Stimulated activated CD4-positive, alpha-beta T cell treated with anti-CD3 and anti-CD28 coated beads, Interleukin-15, amount 100 ng/mL, for 1 hour (primary cell): ENCODE measurements around the gene NCOA3.
"Not testable (repeated sequence)": the region's sequence is repeated elsewhere in the genome, so short reads cannot be mapped to it uniquely, and the experiment has no call there.

Experiments used
- DNase-seq, 2 donors: peaks; one replicate each; pipeline ENCODE4 v3.0.0-alpha.2; 2020; ENCODE audit warnings: low read depth in 1 of 2, low spot score in 1 of 2

NCOA3 gene

DNA sequence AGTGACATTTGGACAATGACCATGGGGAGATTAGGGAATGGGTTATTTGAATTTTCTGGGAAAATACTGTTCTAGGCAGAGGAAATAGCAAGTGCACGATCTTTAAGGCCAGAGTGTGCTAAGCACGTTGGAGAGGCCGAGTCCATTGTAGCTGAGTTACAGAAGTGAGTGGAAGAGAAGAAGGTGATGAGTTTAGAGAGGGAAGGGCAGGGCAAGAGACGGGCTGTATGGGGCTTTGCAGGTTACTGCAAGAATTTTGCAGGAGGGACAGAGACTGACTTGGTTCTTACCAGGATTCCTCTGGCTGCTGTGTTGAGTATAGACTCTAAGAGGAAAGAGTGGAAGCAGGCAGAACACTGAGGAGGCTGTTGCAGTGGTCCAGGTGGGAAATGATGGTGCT, 1.1 kb upstream of the NCOA3 start:
- DNase-seq: no peak

DNA sequence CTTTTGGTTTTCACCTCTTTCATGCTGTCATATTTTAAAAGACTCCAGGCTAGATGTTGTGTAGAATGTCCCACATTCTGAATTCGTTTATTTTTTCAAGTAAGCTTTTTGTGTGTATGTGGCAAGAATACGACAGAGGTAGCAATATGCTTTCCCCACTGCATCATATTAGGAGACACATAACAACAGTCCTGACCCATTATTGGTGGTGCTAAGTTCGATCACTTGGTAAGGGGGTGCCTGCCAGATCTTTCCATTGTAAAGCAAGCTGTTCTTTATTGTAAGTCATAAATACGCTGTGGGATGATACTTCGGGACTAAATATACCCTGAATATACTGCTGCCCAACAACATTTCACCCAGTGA, 588 bp upstream of the NCOA3 start:
- no peak for DNase-seq

DNA sequence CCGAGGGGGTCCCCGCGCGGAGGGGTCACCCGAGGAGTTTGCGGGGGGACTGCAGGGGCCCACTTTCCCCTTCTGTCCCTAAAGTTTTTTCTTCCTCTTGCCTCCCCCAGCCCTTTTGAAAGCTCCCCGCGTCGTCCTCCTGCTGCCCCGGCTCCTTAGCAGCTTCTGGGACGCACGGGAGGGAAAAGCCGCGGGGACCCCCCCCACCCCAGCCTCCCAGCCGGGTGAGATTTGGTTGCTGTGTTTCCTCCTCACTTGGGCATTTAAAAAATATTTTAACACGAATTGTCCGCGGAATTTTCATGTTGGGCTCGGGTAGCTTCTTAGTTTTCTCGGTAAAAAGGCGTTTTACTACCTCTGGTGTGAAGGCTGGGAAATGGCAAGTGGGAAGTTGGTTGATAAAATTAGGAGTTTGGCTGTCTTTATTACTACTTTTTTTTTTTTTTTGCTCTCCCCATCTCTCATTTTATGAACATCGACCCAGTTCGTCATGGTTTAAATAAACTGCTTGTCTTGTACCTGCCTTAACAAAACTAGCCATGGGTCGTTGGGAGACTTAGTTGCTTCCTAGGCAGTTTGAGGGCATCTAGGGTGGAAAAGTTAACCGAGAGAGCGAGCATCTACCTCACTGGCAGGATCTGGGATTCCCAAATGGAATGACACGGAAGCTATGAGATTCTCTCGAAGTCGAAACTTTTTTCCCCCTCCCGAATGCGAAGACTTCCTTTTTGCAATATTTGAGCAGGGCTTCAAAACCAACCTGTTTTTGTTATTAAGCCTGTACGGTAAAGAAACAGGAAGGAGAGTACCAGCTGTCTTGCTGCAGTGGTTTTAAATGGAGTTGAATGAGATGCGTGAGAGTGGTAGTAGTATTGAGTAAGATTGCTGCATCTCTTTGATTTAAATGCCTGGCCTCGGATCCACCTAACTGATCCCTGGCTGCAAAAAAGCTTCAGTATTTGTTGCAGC, 868 bp downstream of the NCOA3 start:
- DNase-seq: peak in 1 of 2 donors; percentile 9

GRCh38 chr20:47503685-47504084, 2.0 kb downstream of the NCOA3 start:
- DNase-seq: no peak

- DNase-seq: no peak
These were observed 4.6 kb downstream of the NCOA3 start for GRCh38 chr20:47506335-47506734.

GRCh38 chr20:47506850-47507249, 5.2 kb downstream of the NCOA3 start:
- DNase-seq: no peak

GRCh38 chr20:47507275-47507981, 5.7 kb downstream of the NCOA3 start:
- not testable (repeated sequence) for DNase-seq

- DNase-seq: no peak
These were observed 6.6 kb downstream of the NCOA3 start for GRCh38 chr20:47508278-47508677.

DNA sequence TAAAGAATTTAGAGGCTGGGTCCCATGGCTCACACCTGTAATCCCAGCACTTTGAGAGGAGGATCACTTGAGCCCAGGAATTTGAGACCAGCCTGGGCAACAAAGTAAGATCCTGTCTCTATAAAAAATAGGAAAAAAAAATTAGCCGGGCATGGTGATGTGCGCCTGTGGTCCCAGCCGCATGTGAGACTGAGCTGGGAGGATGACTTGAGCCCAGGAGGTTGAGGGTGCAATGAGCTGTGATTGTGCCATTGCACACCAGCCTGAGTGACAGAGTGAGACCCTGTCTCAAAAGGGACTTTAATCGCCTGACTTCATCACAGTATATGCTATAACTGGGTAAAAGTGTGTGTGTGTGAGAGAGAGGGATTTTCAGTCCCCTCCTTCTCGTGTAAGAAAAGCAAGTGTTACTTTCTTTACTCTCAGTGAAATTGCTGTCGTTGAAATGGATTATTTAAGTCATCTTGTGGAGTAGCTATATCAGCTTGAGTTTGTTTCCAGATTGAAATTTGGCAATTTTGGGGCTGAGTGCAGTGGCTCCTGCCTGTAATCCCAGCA, 7.5 kb downstream of the NCOA3 start:
- DNase-seq: no peak

DNA sequence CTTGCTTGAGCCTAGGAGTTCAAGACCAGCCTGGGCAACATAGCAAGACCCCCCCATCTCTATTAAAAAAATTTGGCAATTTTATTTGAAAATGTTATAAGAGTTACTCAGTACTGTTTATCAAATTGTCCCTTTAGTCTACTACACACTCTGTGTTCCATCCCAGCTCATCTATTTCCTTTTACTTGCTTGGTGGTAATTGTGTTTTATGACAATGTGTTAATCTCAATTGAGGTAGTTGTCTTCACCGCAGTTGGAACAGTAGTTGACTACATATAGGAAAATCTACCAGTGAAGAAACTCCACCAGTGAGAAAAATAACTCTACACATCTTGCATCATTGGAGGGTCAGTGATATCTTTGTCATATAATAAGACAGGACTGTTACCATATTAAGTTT, 8.0 kb downstream of the NCOA3 start:
- no peak for DNase-seq

DNA sequence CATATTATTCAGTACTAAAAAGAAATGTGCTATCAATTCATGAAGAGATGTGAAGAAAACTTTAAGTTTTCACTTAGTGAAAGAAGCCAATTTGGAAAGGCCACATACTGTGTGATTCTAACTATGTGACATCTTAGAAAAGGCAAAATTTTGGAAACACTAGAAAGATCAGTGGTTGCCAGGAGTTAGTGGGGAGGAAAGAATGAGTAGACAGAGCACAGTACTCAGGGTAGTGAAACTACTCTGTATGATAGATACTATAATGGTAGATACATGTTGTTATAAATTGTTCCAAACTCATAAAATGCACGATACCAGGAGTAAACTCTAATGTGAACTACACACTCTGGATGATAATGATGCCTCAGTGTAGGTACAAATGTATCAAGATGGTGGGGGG, 14.2 kb downstream of the NCOA3 start:
- no peak for DNase-seq

DNA sequence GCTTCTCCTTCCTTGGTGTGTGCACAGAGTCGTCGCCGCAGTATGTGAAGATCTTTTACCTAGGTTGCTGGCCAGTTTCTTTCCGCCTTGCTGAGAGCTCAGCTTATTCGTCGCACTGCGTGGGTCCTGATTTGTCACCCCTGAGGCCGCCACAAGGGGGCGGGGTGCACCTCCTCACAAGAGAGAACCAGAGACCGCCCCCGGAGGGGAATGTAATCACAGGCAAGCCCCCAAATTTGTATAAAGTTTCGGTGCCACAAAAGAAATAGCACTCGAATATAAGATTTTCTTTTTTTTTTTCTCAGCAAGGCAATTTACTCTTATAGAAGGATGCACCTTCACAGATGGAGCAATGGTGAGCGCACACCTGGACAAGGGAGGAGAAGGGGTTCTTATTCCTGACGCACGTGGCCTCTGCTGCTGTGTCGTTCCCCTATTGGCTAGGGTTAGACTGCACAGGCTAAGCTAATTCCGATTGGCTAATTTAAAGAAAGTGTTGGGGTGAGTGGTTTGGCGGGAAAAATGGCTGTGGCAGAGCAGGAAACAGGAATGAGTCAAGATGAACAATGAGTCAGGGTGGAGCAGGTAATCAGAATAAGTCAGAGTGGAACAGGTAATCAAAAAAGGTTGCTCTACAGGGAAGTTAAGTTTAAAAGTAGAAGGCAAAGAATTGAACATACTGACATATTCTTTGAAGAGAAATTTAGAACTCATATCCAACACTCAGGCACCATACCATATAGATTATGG, 19.5 kb downstream of the NCOA3 start:
- no peak for DNase-seq

- no peak for DNase-seq
These were observed 22.5 kb downstream of the NCOA3 start for GRCh38 chr20:47524015-47524784.

GRCh38 chr20:47527004-47527800, 25.5 kb downstream of the NCOA3 start:
- DNase-seq: no peak

DNA sequence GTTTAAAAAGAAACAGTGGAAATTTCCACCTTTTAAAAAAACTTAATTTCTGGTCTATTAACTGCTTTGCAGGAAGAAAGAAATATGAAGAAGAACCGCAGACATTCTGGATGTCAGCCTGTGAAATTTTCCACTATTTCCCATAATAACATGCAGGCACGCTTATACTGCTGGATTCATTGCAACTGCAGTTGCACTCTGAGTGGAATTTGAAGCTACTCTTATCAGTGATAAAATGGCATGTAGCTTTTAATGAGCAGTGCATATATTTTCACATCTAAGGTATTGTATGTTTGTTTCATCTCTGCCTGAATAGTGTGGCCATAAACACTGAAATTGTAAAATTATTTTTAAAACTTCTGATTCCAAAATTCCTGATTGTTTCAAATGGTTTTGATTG, 28.2 kb downstream of the NCOA3 start:
- DNase-seq: no peak

DNA sequence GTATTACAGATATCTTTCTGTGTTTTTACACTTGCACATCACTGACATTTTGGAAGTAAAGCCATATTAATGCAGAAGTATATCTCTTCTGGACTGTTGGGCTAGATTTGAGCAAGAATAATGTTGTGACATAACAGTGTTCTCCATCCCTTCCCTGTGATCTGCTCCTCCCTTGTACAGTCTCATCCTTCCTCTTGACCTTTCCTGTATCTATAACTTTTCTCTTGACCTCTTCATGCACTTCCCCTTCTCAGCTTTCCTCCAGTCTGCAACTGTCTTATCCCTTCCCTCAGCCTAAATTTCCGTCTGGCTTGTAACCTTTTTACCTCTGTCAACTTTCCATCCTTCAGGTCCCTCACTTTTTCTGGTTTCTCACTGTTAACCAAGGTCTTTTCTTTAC, 29.8 kb downstream of the NCOA3 start:
- DNase-seq: no peak

GRCh38 chr20:47532002-47532401, 30.3 kb downstream of the NCOA3 start:
- DNase-seq: no peak

DNA sequence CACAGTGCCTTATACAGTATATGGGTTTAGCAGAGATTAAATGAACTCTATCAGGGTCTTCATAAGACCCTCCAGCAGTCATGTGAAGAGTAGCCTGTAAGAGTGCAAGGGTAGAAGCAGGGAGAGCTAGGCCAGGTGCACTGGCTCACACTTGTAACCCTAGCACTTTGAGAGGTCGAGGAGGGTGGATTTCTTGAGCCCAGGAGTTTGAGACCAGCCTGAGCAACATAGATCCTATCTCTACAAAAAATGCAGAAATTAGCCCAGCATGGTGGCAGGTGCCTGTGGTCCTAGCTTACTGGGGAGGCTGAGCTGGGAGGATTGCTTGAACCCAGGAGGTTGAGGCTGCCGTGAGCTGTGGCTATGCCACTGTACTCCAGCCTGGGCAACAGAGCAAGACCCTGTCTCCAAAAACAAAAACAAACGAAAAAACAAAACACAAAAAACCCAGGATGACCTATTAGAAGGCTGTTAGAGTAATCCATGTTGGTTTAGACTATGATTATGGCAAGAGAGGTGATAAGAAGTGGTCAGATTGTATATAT, 31.9 kb downstream of the NCOA3 start:
- DNase-seq: no peak

DNA sequence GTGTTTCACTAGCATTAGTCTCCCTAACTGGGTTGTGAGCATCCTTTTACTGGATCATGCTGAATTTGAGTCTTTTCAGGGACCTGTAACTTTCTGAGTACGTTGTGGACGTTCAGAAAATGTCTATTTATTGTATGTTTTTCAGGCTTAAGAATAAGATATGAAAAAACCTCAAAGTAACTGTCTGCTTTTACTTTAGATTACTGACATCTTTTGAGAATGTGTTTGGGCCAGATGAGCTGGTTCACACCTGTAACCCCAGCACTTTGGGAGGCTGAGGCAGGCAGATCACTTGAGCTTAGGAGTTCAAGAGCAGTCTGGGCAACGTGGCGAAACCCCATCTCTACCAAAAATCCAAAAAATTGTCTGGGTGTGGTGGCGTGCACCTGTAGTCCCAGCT, 32.7 kb downstream of the NCOA3 start:
- no peak for DNase-seq

DNA sequence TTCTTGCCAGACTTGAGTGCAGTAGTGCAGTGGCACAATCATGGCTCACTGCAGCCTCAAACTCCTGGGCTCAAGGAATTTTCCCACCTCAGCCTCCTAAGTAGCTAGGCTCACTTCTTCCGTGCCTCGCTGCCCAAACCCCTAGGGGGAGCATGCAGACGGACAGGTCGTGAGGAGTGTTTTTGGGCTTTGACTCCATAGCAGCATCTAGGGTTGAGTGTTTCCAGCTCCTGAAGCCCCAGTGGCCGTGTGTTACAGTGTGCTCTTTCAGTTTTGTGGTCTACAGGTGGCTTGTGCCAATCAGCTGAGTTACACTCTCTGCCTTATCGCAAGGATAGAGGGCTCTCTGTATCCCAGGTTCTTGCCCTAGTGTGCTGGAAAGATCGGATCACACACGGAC, 33.4 kb downstream of the NCOA3 start:
- no peak for DNase-seq
